Nephron (organoid): ENCODE measurements around the gene MPZL3.

Source experiments
- H3K27ac Mint-ChIP-seq, 3 experiments: 2 replicates each; pipeline ENCODE4 v1.8.0; 2020; ENCODE audit warnings: mixed read lengths in 3 of 3, mild to moderate bottlenecking in 2 of 3, moderate library complexity in 1 of 3
- H3K27me3 Mint-ChIP-seq: 2 replicates; pipeline ENCODE4 v1.8.0; 2021; ENCODE audit warnings: low read depth, mild to moderate bottlenecking, moderate library complexity, mixed read lengths
- H3K36me3 Mint-ChIP-seq: 2 replicates; pipeline ENCODE4 v1.8.0; 2020; ENCODE audit warnings: low read depth, mixed read lengths
- H3K4me1 Mint-ChIP-seq: 2 replicates; pipeline ENCODE4 v1.8.0; 2020; ENCODE audit warnings: mixed read lengths
- H3K4me3 Mint-ChIP-seq, 3 experiments: 2 replicates each; pipeline ENCODE4 v1.8.0; 2020; ENCODE audit warnings: mild to moderate bottlenecking in 3 of 3, mixed read lengths in 3 of 3, moderate library complexity in 2 of 3
- H3K9me3 Mint-ChIP-seq: 2 replicates; pipeline ENCODE4 v1.8.0; 2020; ENCODE audit warnings: mixed read lengths
- TF ChIP-seq, protein P1 (sequence below), 3 experiments: fragments of 200-600 bp; sonication (generic); IDR thresholded peaks; one replicate each; pipeline ENCODE4 v1.5.0; 2021; ENCODE audit warnings: antibody characterized with exemption in 3 of 3; ENCODE audit not compliant: unreplicated experiment in 3 of 3

MPZL3 gene

DNA sequence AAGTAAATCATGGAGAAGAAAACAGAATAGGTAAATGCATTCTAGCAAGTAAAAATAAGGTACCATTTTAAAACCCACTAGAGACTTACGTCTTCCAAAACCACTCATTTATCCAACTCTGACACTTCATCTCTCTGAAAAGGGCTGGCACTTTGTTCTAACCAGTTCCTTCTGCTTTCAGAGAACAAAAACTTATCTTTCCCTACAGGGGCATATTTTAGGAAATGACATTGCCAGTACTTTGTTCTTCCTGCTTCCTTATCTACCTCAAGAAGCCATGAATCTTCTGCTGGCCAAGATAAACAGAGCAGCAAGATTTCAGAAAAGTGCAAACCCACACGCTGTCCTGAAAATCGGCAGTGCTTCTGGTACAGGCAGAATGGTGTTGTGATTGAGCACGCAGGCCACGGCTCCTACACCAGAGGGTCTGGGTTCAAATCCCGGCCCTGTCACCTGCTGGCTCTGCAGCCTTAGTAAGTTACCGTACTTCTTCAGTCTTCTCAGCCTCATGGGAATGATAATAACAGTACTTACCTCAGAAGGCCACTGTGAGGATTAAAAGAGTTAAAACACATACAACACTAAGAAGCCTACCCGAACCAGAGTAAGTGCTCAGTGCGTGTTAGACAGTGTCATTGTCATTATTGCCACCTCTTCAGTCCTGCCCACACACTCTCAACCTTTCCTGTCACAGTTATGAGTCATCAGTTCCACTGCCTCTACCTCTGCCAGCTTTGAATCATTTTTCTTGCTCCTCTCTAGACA, 11.0 kb downstream of the MPZL3 start:
- Mint-ChIP-seq H3K9me3 (no peaks in the 10 kb centered on the region), H3K4me3 (no peak overlapping the region), H3K27me3 (peaks cover 55% of the 10 kb centered on the region), H3K4me1 (peaks cover 3% of the 10 kb centered on the region), H3K36me3 (no peaks in the 10 kb centered on the region), H3K27ac (no peak overlapping the region)
- TF ChIP-seq, protein P1, sequence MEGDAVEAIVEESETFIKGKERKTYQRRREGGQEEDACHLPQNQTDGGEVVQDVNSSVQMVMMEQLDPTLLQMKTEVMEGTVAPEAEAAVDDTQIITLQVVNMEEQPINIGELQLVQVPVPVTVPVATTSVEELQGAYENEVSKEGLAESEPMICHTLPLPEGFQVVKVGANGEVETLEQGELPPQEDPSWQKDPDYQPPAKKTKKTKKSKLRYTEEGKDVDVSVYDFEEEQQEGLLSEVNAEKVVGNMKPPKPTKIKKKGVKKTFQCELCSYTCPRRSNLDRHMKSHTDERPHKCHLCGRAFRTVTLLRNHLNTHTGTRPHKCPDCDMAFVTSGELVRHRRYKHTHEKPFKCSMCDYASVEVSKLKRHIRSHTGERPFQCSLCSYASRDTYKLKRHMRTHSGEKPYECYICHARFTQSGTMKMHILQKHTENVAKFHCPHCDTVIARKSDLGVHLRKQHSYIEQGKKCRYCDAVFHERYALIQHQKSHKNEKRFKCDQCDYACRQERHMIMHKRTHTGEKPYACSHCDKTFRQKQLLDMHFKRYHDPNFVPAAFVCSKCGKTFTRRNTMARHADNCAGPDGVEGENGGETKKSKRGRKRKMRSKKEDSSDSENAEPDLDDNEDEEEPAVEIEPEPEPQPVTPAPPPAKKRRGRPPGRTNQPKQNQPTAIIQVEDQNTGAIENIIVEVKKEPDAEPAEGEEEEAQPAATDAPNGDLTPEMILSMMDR (IDR thresholded peaks at IDR 0.05; ENCODE audit: unreplicated experiment in 3 of 3): no peak

DNA sequence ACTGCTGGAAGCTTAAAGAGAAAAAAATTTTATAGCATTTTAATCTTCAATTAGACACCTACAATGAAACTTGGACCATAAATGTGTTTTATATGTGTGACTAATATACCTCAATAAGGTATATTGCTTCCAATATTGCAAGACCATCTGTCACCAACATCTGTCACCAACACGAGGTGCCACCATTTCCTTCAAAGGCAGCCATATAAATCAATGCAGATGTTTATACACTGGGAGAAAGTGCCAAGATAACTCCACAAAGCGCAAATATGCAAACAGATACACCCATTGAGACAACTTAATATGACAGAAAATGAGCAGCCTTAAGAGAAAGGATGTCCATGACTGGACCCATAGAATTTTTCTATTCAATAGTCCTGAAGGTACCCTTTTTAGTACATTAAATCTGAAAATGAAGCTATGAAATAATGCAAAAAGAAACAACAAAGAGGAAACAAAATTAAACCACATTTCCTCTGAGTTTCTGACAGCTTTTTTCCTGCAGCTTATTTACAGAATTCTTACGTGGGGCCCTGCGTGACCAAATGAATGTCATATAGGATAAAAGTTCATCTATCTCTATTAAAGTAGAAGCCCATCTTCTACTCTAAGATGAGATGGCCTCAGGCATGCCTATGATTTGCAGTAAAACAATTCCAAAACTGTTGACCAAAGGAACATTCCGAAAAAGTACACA, 12.5 kb downstream of the MPZL3 start:
- Mint-ChIP-seq H3K4me3 (no peak overlapping the region), H3K27ac (no peak overlapping the region), H3K36me3 (no peaks in the 10 kb centered on the region), H3K9me3 (no peaks in the 10 kb centered on the region), H3K27me3 (peaks cover 45% of the 10 kb centered on the region), H3K4me1 (peaks cover 3% of the 10 kb centered on the region)
- TF ChIP-seq, protein P1 (IDR thresholded peaks at IDR 0.05; ENCODE audit: unreplicated experiment in 3 of 3): no peak

DNA sequence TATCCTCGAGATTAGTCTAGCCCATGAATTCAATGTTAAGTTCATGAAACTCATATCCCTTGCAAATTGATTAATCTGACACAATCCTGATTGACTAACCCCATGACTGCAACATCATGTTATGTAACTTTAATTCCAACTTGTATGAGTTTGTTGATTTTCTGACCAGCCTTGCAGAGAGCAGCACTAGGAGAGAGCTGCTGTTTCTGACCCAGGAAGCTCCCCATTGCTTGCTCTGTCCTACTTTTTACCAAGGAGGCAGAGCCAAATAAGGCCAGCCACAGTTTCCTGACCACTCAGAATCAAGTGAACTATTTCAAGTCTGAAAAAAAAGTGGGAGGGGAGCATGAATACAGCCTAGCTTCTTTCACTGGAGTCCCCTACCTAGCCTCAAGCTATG, 13.2 kb downstream of the MPZL3 start:
- Mint-ChIP-seq H3K4me1 (peaks cover 3% of the 10 kb centered on the region), H3K27me3 (peaks cover 43% of the 10 kb centered on the region), H3K9me3 (no peaks in the 10 kb centered on the region), H3K27ac (no peak overlapping the region), H3K4me3 (no peak overlapping the region), H3K36me3 (no peaks in the 10 kb centered on the region)
- TF ChIP-seq, protein P1 (IDR thresholded peaks at IDR 0.05; ENCODE audit: unreplicated experiment in 3 of 3): no peak

DNA sequence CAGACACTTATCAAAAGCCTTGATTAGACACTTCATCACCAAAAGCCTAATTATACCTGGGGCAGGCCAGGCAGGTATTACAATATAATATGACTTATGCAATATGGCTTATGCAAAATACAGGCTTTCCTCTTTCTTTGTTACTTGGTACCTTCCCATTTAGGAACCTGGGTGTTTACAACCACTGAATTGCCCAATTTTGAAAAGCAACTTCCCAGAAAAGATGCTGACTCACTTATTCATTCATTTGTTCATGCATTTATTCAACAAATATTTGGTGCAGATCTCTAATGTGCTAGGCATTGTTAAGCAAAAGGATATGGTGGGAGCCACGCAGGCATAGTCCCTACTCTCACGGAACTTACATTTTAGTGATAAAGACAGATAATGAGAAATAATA, 13.7 kb downstream of the MPZL3 start:
- H3K9me3 Mint-ChIP-seq: no peaks in the 10 kb centered on the region
- TF ChIP-seq, protein P1 (IDR thresholded peaks at IDR 0.05; ENCODE audit: unreplicated experiment in 3 of 3): no peak
- no peaks in the 10 kb centered on the region for H3K36me3 Mint-ChIP-seq
- no peak overlapping the region for H3K4me3 Mint-ChIP-seq
- peaks cover 38% of the 10 kb centered on the region for H3K27me3 Mint-ChIP-seq
- no peak overlapping the region for H3K27ac Mint-ChIP-seq
- peaks cover 3% of the 10 kb centered on the region for H3K4me1 Mint-ChIP-seq

DNA sequence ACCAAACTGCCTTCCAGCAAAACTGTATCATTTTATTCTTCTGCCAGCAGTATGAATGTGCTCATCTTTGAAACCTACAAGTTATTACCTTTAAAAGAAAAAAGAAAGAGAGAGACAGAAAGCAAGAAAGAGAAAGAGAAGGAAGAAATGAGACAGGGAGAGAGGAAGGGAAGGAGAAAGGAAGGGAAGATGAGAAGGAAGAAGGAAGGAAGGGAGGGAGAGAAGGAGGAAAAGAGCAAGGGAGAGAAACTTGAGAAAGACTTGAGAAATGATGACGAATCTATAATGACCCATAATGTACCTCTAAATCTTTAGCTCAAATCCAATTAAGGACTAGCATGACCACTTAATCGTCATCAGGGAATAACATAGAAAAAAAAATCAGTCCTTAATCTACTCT, 16.0 kb downstream of the MPZL3 start:
- Mint-ChIP-seq H3K4me3 (no peak overlapping the region), H3K9me3 (no peaks in the 10 kb centered on the region), H3K27me3 (peaks cover 23% of the 10 kb centered on the region), H3K4me1 (no peaks in the 10 kb centered on the region), H3K36me3 (no peaks in the 10 kb centered on the region), H3K27ac (peak overlapping the region in 1 of 3 experiments; percentile 62)
- TF ChIP-seq, protein P1 (IDR thresholded peaks at IDR 0.05; ENCODE audit: unreplicated experiment in 3 of 3): no peak
